Tibial nerve (tissue), 4 donors: Measurements from ENCODE around the gene SLC35A3. TPM values are rescaled to one million over a fixed set of nuclear protein-coding genes. Genes with fewer than 3 reads are reported as not detected.

Experiments
- DNase-seq, 2 donors: peaks; one replicate each; pipeline ENCODE4 v3.0.0-alpha.2; 2019; ENCODE audit warnings: low spot score in 2 of 2
- H3K27ac ChIP-seq, 4 donors: fragments of 200-600 bp; sonication (generic) in 3 of 4; one replicate each; pipeline ENCODE4 v1.5.1; 2017 to 2019; ENCODE audit warnings: mild to moderate bottlenecking in 1 of 4
- H3K27me3 ChIP-seq, 2 donors: fragments of 200-600 bp; sonication (generic) in 1 of 2; one replicate each; pipeline versions ENCODE4 v1.5.1 to v1.6.0; 2017 to 2019
- H3K36me3 ChIP-seq, 3 donors: fragments of 200-600 bp; sonication (generic); one replicate each; pipeline ENCODE4 v1.5.1; 2018 to 2019
- H3K4me1 ChIP-seq, 4 donors: fragments of 200-600 bp; sonication (generic) in 3 of 4; one replicate each; pipeline ENCODE4 v1.5.1; 2017 to 2019
- H3K4me3 ChIP-seq, 4 donors: fragments of 200-600 bp; sonication (generic) in 3 of 4; one replicate each; pipeline ENCODE4 v1.5.1; 2017 to 2019; ENCODE audit warnings: mild to moderate bottlenecking in 1 of 4, moderate library complexity in 1 of 4
- H3K9me3 ChIP-seq, 4 donors: fragments of 200-600 bp; sonication (generic) in 3 of 4; one replicate each; pipeline ENCODE4 v1.5.1; 2017 to 2019
- EP300 ChIP-seq, 2 donors: sonication (generic); formaldehyde crosslinking; IDR thresholded peaks; one replicate each; pipeline ENCODE4 v1.6.1; 2017; ENCODE audit warnings: antibody characterized with exemption in 2 of 2, mild to moderate bottlenecking in 1 of 2
- POLR2A ChIP-seq, 2 donors: fragments of 450-650 bp; IDR thresholded peaks; one replicate each; pipeline ENCODE4 v1.6.1; 2017; ENCODE audit warnings: antibody characterized with exemption in 2 of 2, mild to moderate bottlenecking in 2 of 2, moderate library complexity in 2 of 2
- WGBS, 2 donors: methylation state at CpG; one replicate each; pipeline ENCODE4 v1.1.5; 2018; 5-methylcytosine and 5-hydroxymethylcytosine counted together
- total RNA-seq, 4 donors: library from RNA; depleted of rRNA; stranded (reverse); fragments of >200 nt; gene quantifications; one replicate each; pipeline ENCODE4 v1.1.0, GENCODE V29; 2016
- TF ChIP-seq, protein P1 (sequence below), 5 experiments: fragments of 200-600 bp in 3 of 5; fragments of 450-650 bp in 2 of 5; sonication (generic) in 3 of 5; IDR thresholded peaks; one replicate each; pipeline ENCODE4 v1.5.1; 2016 to 2019; ENCODE audit warnings: antibody characterized with exemption in 5 of 5, mild to moderate bottlenecking in 3 of 5, moderate library complexity in 2 of 5

Gene SLC35A3
- 10 to 100 TPM; 15.7 to 23.8 (median 17.9) TPM for total RNA-seq

DNA sequence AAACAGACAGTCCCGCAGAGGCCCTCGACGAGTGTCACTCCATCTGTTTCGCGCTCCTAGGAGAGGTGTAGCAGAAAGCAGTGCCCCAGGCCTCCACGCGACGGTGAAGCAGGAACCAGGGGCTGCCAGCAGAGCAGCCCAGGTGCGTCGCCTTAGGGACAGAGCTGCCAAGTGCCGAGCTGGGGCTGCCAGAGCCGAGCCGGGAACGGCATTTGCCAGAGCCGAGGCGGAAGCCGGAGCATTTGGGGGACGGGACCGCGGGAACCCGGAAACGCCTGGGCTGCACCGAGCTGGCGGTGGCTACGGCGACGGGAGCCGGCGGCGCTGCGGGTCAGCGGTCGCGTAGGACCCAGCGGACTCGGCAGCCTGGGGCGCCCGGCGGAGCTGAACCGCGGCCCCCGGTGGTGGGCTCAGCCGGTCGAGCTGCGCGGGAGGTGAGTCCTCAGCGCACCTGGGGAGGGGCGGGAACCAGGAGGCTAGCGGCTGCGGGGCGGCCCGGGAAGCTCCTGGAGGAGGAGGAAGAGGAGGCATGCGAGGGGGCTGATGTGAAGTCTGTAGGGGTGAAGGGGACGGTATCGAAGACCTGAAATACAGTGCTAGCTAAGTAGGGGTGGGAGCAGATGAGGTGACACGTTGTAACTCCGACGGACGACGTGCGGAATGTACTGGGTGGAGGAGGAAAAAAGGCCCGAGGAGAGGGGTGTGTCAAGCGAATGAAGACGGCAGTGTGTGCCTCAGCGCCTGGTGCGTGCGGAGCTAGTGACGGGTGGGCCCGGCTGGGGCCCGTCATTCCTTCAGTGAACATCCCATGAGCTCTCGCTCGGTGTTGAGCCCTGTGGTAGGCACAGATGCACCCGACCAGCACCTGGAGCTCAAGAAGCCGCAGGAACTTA, at the start of gene SLC35A3:
Gene SLC35A3, plus strand, starts transcription at position 268 of the 893 bp plus-strand sequence. CDS start 23,559 bp downstream, outside the sequence.
- peak; percentile 37 to 48 for DNase-seq
- 0 to 1% methylated on average over 38 to 68 of the region's 74 CpGs for WGBS, 2 donors
- Histone ChIP-seq H3K4me1 (peaks cover 0 to 34% (median 1%) of the 10 kb centered on the region in 4 donors), H3K4me3 (peak within 1 kb of the TSS; percentile 81 to 97 (median 91)), H3K36me3 (peaks cover 0 to 2% (median 0%) of the 10 kb centered on the region in 3 donors), H3K27ac (peak within 1 kb of the TSS; percentile 32 to 86 (median 62)), H3K27me3 (no peaks in the 10 kb centered on the region), H3K9me3 (no peaks in the 10 kb centered on the region)
- TF ChIP-seq POLR2A (IDR thresholded peaks at IDR 0.05) (no peak), EP300 (IDR thresholded peaks at IDR 0.05) (peak in 1 of 2 donors; percentile 59)

DNA sequence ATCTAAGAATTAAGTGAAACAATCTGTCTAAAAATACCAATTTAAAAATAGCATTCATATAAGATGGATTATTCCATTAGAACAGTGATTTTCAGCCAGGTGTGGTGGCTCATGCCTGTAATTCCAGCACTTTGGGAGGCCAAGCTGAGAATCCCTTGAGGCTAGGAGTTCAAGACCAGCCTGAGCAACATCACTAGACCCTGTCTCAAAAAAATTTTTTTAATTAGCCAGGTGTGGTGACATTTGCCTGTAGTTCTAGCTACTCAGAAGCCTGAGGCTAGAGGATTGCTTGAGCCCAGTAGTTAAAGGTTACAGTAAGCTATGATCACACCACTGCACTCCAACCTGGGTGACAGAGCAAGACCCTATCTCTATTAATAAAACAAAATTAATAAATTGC, 35.0 kb upstream of the SLC35A3 start:
- no peaks in the 10 kb centered on the region for H3K36me3 ChIP-seq
- no peak for DNase-seq
- no peaks in the 10 kb centered on the region for H3K4me1 ChIP-seq
- no peaks in the 10 kb centered on the region for H3K27me3 ChIP-seq
- TF ChIP-seq, protein P1, sequence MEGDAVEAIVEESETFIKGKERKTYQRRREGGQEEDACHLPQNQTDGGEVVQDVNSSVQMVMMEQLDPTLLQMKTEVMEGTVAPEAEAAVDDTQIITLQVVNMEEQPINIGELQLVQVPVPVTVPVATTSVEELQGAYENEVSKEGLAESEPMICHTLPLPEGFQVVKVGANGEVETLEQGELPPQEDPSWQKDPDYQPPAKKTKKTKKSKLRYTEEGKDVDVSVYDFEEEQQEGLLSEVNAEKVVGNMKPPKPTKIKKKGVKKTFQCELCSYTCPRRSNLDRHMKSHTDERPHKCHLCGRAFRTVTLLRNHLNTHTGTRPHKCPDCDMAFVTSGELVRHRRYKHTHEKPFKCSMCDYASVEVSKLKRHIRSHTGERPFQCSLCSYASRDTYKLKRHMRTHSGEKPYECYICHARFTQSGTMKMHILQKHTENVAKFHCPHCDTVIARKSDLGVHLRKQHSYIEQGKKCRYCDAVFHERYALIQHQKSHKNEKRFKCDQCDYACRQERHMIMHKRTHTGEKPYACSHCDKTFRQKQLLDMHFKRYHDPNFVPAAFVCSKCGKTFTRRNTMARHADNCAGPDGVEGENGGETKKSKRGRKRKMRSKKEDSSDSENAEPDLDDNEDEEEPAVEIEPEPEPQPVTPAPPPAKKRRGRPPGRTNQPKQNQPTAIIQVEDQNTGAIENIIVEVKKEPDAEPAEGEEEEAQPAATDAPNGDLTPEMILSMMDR (IDR thresholded peaks at IDR 0.05): no peak
- TF ChIP-seq EP300 (IDR thresholded peaks at IDR 0.05) (no peak), POLR2A (IDR thresholded peaks at IDR 0.05) (no peak)
- no peak overlapping the region for H3K4me3 ChIP-seq
- no peak overlapping the region for H3K27ac ChIP-seq
- H3K9me3 ChIP-seq: no peaks in the 10 kb centered on the region

DNA sequence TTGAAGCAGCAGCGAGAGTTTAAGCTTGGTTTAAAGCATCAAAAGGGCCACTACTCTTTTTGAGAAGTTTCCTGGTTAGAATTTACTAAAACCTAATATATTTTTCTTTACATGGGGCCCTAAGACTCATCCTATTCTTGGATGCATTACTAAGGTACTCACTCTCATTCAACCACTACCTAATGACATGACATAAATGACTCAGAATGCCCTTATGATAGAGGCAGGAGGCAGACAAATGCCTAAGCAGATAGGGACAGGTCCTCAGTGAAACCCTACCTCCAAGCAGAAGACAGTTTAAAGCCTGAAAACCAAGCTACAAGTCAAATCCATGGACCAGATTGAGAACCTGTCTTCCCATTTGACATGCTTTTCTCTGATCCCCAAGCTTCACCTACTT, 34.3 kb upstream of the SLC35A3 start:
- no peaks in the 10 kb centered on the region for H3K27me3 ChIP-seq
- WGBS, 2 donors: 84 to 89% methylated on average over 1 of the region's 1 CpG
- no peak for DNase-seq
- TF ChIP-seq, protein P1 (IDR thresholded peaks at IDR 0.05): no peak
- TF ChIP-seq POLR2A (IDR thresholded peaks at IDR 0.05) (no peak), EP300 (IDR thresholded peaks at IDR 0.05) (no peak)
- no peaks in the 10 kb centered on the region for H3K36me3 ChIP-seq
- no peaks in the 10 kb centered on the region for H3K4me1 ChIP-seq
- no peaks in the 10 kb centered on the region for H3K9me3 ChIP-seq
- no peak overlapping the region for H3K4me3 ChIP-seq
- H3K27ac ChIP-seq: no peak overlapping the region

DNA sequence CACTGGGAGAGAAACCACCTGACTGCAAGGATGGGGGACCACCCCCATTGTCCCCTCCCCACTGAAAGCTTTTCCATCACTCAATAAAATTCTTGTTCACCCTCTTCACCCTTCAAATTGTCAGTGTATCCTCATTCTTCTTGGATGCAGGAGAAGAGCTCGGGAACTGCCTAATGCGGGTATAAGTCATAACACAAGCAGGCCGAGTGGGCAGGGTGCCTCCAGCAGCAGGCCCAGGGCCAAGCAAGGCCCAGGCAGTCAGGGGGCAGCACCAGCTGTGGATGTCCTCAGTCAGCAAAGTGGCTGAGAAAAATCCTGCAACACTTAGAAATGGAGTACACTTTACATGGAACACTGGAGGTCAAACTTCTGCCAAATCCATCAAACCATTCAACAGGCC, 33.7 kb upstream of the SLC35A3 start:
- WGBS, 2 donors: 84 to 90% methylated on average over 3 of the region's 3 CpGs
- DNase-seq: no peak
- no peaks in the 10 kb centered on the region for H3K9me3 ChIP-seq
- H3K36me3 ChIP-seq: no peaks in the 10 kb centered on the region
- H3K4me1 ChIP-seq: no peaks in the 10 kb centered on the region
- H3K27ac ChIP-seq: no peak overlapping the region
- TF ChIP-seq EP300 (IDR thresholded peaks at IDR 0.05) (no peak), POLR2A (IDR thresholded peaks at IDR 0.05) (no peak)
- TF ChIP-seq, protein P1 (IDR thresholded peaks at IDR 0.05): no peak
- H3K4me3 ChIP-seq: no peak overlapping the region
- H3K27me3 ChIP-seq: no peaks in the 10 kb centered on the region

DNA sequence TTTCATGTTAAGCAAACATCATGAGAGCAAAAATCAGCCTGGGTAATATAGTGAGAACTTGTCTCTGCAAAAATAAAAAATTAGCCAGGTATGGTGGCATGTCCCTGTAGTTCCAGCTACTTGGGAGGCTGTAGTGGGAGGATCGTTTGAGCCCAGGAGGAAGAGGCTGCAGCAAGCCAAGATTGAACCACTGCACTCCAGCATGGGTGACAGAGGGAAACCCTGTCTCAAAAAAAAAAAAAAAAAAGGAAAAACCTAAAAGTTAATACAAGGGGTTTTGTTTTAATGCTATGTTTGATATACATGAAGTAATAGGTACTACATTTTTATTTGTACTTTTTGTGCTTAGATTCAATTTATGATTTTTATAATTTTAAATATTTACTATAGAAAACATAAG, 27.1 kb upstream of the SLC35A3 start:
- H3K4me3 ChIP-seq: no peak overlapping the region
- WGBS, 2 donors: 72 to 79% methylated on average over 1 of the region's 1 CpG
- H3K27me3 ChIP-seq: no peaks in the 10 kb centered on the region
- no peak overlapping the region for H3K27ac ChIP-seq
- peaks cover 0 to 6% (median 0%) of the 10 kb centered on the region in 4 donors for H3K4me1 ChIP-seq
- H3K9me3 ChIP-seq: no peaks in the 10 kb centered on the region
- no peak for DNase-seq
- TF ChIP-seq EP300 (IDR thresholded peaks at IDR 0.05) (no peak), POLR2A (IDR thresholded peaks at IDR 0.05) (no peak)
- TF ChIP-seq, protein P1 (IDR thresholded peaks at IDR 0.05): no peak
- no peaks in the 10 kb centered on the region for H3K36me3 ChIP-seq
